Spleen (tissue), 7 donors: ENCODE measurements around the gene STUM.
A peak's percentile ranks its signal among the peaks of the same experiment; 100 is the strongest.

ENCODE experiments used
- CTCF ChIP-seq, 11 experiments: fragments of 200-600 bp in 7 of 11; fragments of 450-650 bp in 4 of 11; sonication (generic) in 4 of 11; IDR thresholded peaks in 8 of 11; conservative IDR thresholded peaks in 3 of 11; 1 replicate in 7 of 11; 2 replicates in 4 of 11; pipeline versions ENCODE4 v1.4.0 to v1.8.0; 2016 to 2021; ENCODE audit warnings: antibody characterized with exemption in 11 of 11, inconsistent platforms in 4 of 11, mild to moderate bottlenecking in 1 of 11
- POLR2A ChIP-seq, 3 donors: fragments of 450-650 bp; IDR thresholded peaks; one replicate each; pipeline ENCODE4 v1.5.1; 2017; ENCODE audit warnings: antibody characterized with exemption in 3 of 3, mild to moderate bottlenecking in 1 of 3
- POLR2AphosphoS5 ChIP-seq, 3 donors: sonication (generic); formaldehyde crosslinking; IDR thresholded peaks; one replicate each; pipeline ENCODE4 v1.5.1; 2017; ENCODE audit warnings: antibody characterized with exemption in 3 of 3
- donor health status: DM: no; HTN: no; CAD: no; lungs with moderate emphysema.
- donor health status: DM: no; HTN: no; CAD: no.
- donor health status: DM: no; HTN: no; CAD: no.

GRCh38 chr1:226646026-226646869, 97.7 kb downstream of the STUM start:
- TF ChIP-seq POLR2A (IDR thresholded peaks at IDR 0.05) (no peak), CTCF (IDR thresholded peaks at IDR 0.05 in 8 of 11, conservative IDR thresholded peaks at IDR 0.05 in 3 of 11) (no peak), POLR2AphosphoS5 (IDR thresholded peaks at IDR 0.05) (peak in 2 of 3 donors; percentile 4 to 39)
